ENCODE measurements around the gene PARL. TPM values are rescaled to one million over a fixed set of nuclear protein-coding genes. Genes with fewer than 3 reads are reported as not detected.

PARL gene
- total and polyA plus RNA-seq, 2 of the 13 experiments (the other 11 are each of a cell fraction or from before 2014, with no cell fraction given), result 46.3 to 58.6 TPM

- POLR2A ChIA-PET, result interaction anchor here (1.5 to 1.7 kb wide), 5 partner anchors 9 to 251 kb away, joined by 5 to 9 read pairs (median 5); no protein-coding TSS in a partner anchor
- FAIRE-seq, result no peak
- no peak overlapping the region for H2AFZ ChIP-seq (ENCODE audit: low read length)
- peaks cover 7% of the 10 kb centered on the region; the same call in 1 of the 2 replicates for H4K20me1 ChIP-seq (ENCODE audit: insufficient read depth, low read length)
- H3K36me3 ChIP-seq (replicated peaks in 1 of 2; ENCODE audit: control insufficient read depth in 1 of 2, insufficient read depth in 2 of 2, low read length in 2 of 2), result peaks cover 0 to 8% of the 10 kb centered on the region in 2 experiments; a peak in 2 of 5 replicates
- TF ChIP-seq SAP130 (CRISPR knock-in tag; IDR thresholded peaks at IDR 0.05; ENCODE audit: low read depth), result peak; percentile 22; the same call in 1 of the 2 replicates
- 0 out of 2 replicates have a peak, but pooled peaks have one; percentile 5 for TF ChIP-seq ZNF280D (CRISPR knock-in tag; IDR thresholded peaks at IDR 0.05)
- no peak for TF ChIP-seq ZUFSP (CRISPR knock-in tag; IDR thresholded peaks at IDR 0.05; ENCODE audit: borderline replicate concordance)
- no peak for TF ChIP-seq ZMAT5 (CRISPR knock-in tag; IDR thresholded peaks at IDR 0.05; ENCODE audit: borderline replicate concordance, low read depth)
- WGBS (ENCODE audit: low lambda C conversion rate), result 5% methylated on average over 15 of the region's 16 CpGs
- in situ Hi-C loops (cut with HindIII; ENCODE audit: extremely low pct_ligation_motif_present, low pct_unique_long_range_greater_than_20kb) (loop anchor here (25.0 kb wide), 1 partner anchor 254 kb away; the partner anchor contains the start of gene EIF2B5), intact Hi-C loops (cut with micrococcal nuclease; ENCODE audit: unreplicated experiment) (loop anchor here (5.0 kb wide), 1 partner anchor 416 kb away; no protein-coding TSS in a partner anchor)
- peaks cover 52% of the 10 kb centered on the region for H3K79me2 ChIP-seq (ENCODE audit: insufficient read depth, low read length)
- peak overlapping the region; percentile 84 to 89 (median 84) for H3K4me3 ChIP-seq (replicated peaks in 1 of 3; ENCODE audit: insufficient read depth in 1 of 3, low read depth in 2 of 3, low read length in 3 of 3)
- CTCF ChIA-PET (ENCODE audit: low intra/inter-chr PET ratio, low total read pairs), result no interaction called here
- H3K9me3 ChIP-seq (ENCODE audit: low read length), result no peaks in the 10 kb centered on the region
- TSS peak; percentile 69 for BruUV-seq (replicated peaks)
- peak overlapping the region; percentile 80 for H3K9ac ChIP-seq (ENCODE audit: insufficient read depth, low read depth, low read length)
- H3K4me2 ChIP-seq (ENCODE audit: low read depth, low read length), result peak overlapping the region; percentile 97
- H3K4me1 ChIP-seq (ENCODE audit: insufficient read depth, low read length), result peaks cover 22% of the 10 kb centered on the region; the same call in 1 of the 2 replicates
- no peak for DNase-seq (ENCODE audit: low spot score)
- ATAC-seq, result no peak
- peak overlapping the region; percentile 71 for H3K27ac ChIP-seq (ENCODE audit: extremely low read length, insufficient read depth, low read length)
- H3K27me3 ChIP-seq (ENCODE audit: control insufficient read depth in 1 of 2, insufficient read depth in 2 of 2, low read length in 2 of 2), result no peaks in the 10 kb centered on the region; a peak in 1 of 5 replicates
Observed at GRCh38 chr3:183883291-183884096, 1.2 kb downstream of the PARL start.

All from HepG2 (cell line).